ENCODE data around the gene PLCB3. TPM values are rescaled to one million over a fixed set of nuclear protein-coding genes. Genes with fewer than 3 reads are reported as not detected.

Gene PLCB3
- total and polyA plus RNA-seq, 2 experiments from 2014 or later = 19.0 to 23.5 TPM

DNA sequence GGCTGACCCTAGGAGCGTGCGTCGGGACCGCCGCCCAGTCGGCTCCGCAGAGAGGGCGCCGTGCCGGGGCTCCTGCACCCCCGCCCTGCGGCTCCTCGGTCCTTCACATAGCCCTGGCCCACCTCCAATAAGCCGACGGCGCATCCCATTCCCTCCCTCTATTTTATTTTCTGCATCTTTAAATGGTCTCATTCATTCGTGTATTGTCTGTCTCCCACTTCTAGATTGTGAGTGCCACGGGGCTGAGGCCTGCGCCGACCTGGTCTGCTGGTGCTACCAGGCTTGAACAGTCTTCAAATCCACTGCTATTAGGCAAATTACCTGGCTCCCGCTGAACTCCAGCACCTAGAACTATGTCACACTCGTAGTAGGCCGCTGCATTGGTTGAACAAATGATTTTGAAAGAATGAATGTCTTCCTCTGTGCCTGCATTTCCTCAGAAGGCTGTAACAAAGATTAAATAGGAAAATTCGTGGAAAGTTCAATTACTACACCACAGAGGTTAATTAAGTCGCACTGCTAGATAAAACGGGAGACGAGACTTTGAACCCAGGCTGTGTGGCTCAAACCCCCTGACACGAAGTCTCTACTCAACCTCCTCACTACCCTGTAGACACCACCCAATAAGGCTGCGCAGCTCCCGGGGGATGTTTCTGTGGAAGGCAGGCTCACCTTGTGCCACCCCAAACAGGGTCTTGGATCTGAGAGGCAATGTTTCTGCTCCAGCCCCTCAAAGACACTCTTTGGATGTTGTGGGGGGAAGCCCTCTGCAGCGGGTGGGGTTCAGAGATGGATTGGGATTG is 3.4 kb upstream of the PLCB3 start:
- no peak for DNase-seq (ENCODE audit: low spot score)
- peak overlapping the region; percentile 99 for H3K4me3 ChIP-seq
- no peaks in the 10 kb centered on the region for H3K9me3 ChIP-seq (ENCODE audit: low read depth)
- H3K27ac ChIP-seq = no peak overlapping the region
- peaks cover 32% of the 10 kb centered on the region for H3K79me2 ChIP-seq
- TF ChIP-seq, protein P1, sequence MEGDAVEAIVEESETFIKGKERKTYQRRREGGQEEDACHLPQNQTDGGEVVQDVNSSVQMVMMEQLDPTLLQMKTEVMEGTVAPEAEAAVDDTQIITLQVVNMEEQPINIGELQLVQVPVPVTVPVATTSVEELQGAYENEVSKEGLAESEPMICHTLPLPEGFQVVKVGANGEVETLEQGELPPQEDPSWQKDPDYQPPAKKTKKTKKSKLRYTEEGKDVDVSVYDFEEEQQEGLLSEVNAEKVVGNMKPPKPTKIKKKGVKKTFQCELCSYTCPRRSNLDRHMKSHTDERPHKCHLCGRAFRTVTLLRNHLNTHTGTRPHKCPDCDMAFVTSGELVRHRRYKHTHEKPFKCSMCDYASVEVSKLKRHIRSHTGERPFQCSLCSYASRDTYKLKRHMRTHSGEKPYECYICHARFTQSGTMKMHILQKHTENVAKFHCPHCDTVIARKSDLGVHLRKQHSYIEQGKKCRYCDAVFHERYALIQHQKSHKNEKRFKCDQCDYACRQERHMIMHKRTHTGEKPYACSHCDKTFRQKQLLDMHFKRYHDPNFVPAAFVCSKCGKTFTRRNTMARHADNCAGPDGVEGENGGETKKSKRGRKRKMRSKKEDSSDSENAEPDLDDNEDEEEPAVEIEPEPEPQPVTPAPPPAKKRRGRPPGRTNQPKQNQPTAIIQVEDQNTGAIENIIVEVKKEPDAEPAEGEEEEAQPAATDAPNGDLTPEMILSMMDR (IDR thresholded peaks at IDR 0.05; ENCODE audit: poor library complexity) = no peak
- no peak for TF ChIP-seq EZH2 (IDR thresholded peaks at IDR 0.05; ENCODE audit: borderline replicate concordance)
- TF ChIP-seq EZH2phosphoT487 (IDR thresholded peaks at IDR 0.05; ENCODE audit: low read depth, severe bottlenecking, unreplicated experiment) = no peak
- H3K9me2 ChIP-seq (replicated peaks; ENCODE audit: insufficient read depth) = no peaks in the 10 kb centered on the region
- H3K4me2 ChIP-seq = peak overlapping the region; percentile 100
- H4K20me1 ChIP-seq (ENCODE audit: insufficient read depth, poor library complexity, severe bottlenecking) = peaks cover 4% of the 10 kb centered on the region
- H3K27me3 ChIP-seq = no peaks in the 10 kb centered on the region
- H3K4me1 ChIP-seq (ENCODE audit: insufficient read depth) = peaks cover 21% of the 10 kb centered on the region
- 40% methylated on average over 31 of the region's 31 CpGs for WGBS (ENCODE audit: low lambda C conversion rate, missing lambda C conversion rate)
- H2AFZ ChIP-seq = peak overlapping the region; percentile 97
- no peaks in the 10 kb centered on the region for H3K36me3 ChIP-seq (replicated peaks; ENCODE audit: insufficient read depth, low read depth)

DNA sequence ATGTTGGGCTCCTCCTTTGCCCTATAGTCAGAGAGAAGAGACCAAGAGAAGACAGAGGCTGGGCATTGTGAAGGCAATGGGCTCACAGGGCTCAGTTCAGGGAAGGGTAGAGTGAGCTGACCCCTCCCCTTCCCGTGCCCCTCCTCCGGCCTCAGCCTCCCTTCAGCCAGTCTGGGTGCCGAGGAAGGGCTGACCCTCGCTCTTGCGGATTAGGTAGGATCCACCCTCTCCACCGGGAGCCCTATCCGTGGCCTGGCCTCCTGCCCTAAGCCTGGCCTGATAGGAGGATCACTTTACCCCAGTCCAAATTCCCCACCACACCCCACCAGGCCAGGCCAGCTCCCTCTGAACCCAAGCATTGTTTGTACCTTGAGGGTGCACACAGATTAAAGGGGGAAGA is 2.8 kb upstream of the PLCB3 start:
- H2AFZ ChIP-seq = no peak overlapping the region
- H3K4me1 ChIP-seq (ENCODE audit: insufficient read depth) = peaks cover 21% of the 10 kb centered on the region
- no peak overlapping the region for H3K4me2 ChIP-seq

GRCh38 chr11:64249038-64249437 is 2.3 kb upstream of the PLCB3 start:
- 98% methylated on average over 4 of the region's 4 CpGs for WGBS (ENCODE audit: low lambda C conversion rate, missing lambda C conversion rate)
- peaks cover 21% of the 10 kb centered on the region for H3K4me1 ChIP-seq (ENCODE audit: insufficient read depth)
- no peaks in the 10 kb centered on the region for H3K9me2 ChIP-seq (replicated peaks; ENCODE audit: insufficient read depth)
- H4K20me1 ChIP-seq (ENCODE audit: insufficient read depth, poor library complexity, severe bottlenecking) = peaks cover 5% of the 10 kb centered on the region
- no peak overlapping the region for H3K4me2 ChIP-seq
- no peak overlapping the region for H3K27ac ChIP-seq
- no peak for TF ChIP-seq EZH2phosphoT487 (IDR thresholded peaks at IDR 0.05; ENCODE audit: low read depth, severe bottlenecking, unreplicated experiment)
- TF ChIP-seq, protein P1 (IDR thresholded peaks at IDR 0.05; ENCODE audit: poor library complexity) = no peak
- no peak for TF ChIP-seq EZH2 (IDR thresholded peaks at IDR 0.05; ENCODE audit: borderline replicate concordance)
- no peaks in the 10 kb centered on the region for H3K27me3 ChIP-seq
- no peaks in the 10 kb centered on the region for H3K36me3 ChIP-seq (replicated peaks; ENCODE audit: insufficient read depth, low read depth)
- no peaks in the 10 kb centered on the region for H3K9me3 ChIP-seq (ENCODE audit: low read depth)
- H3K4me3 ChIP-seq = no peak overlapping the region
- peaks cover 32% of the 10 kb centered on the region for H3K79me2 ChIP-seq
- no peak overlapping the region for H2AFZ ChIP-seq
- no peak for DNase-seq (ENCODE audit: low spot score)

More for the DNA sequence above, 2.8 kb upstream of the PLCB3 start:
- H4K20me1 ChIP-seq (ENCODE audit: insufficient read depth, poor library complexity, severe bottlenecking) = peaks cover 5% of the 10 kb centered on the region
- H3K27ac ChIP-seq = no peak overlapping the region
- H3K79me2 ChIP-seq = peaks cover 32% of the 10 kb centered on the region
- no peaks in the 10 kb centered on the region for H3K36me3 ChIP-seq (replicated peaks; ENCODE audit: insufficient read depth, low read depth)
- H3K9me3 ChIP-seq (ENCODE audit: low read depth) = no peaks in the 10 kb centered on the region
- H3K9me2 ChIP-seq (replicated peaks; ENCODE audit: insufficient read depth) = no peaks in the 10 kb centered on the region
- no peak for DNase-seq (ENCODE audit: low spot score)
- H3K4me3 ChIP-seq = no peak overlapping the region
- 76% methylated on average over 5 of the region's 7 CpGs for WGBS (ENCODE audit: low lambda C conversion rate, missing lambda C conversion rate)
- no peaks in the 10 kb centered on the region for H3K27me3 ChIP-seq
- TF ChIP-seq EZH2 (IDR thresholded peaks at IDR 0.05; ENCODE audit: borderline replicate concordance) (no peak), EZH2phosphoT487 (IDR thresholded peaks at IDR 0.05; ENCODE audit: low read depth, severe bottlenecking, unreplicated experiment) (no peak)
- TF ChIP-seq, protein P1 (IDR thresholded peaks at IDR 0.05; ENCODE audit: poor library complexity) = no peak

Measured in hepatocyte (in vitro differentiated cells).